Choroid plexus epithelial cell (primary cell): ENCODE data around the gene SLC38A11.
"Not testable (repeated sequence)": the region's sequence is repeated elsewhere in the genome, so short reads cannot be mapped to it uniquely, and the experiment has no call there.

ENCODE experiments used
- DNase-seq: peaks from one replicate; pipeline ENCODE4 v3.0.0-alpha.2; 2010; ENCODE audit warnings: low read depth
- H3K4me3 ChIP-seq: 2 replicates; pipeline ENCODE4 v1.5.1; 2011; ENCODE audit warnings: low read depth, mild to moderate bottlenecking, control low read depth, low read length, moderate library complexity
- CTCF ChIP-seq: conservative IDR thresholded peaks from 2 replicates; pipeline ENCODE4 v1.5.1; 2011; ENCODE audit warnings: low read depth, mild to moderate bottlenecking, control low read depth, inconsistent platforms, low read length, moderate library complexity

The SLC38A11 gene

GRCh38 chr2:164954954-164955701, at the start of gene SLC38A11:
SLC38A11 (minus strand) TSS chr2:164955525; CDS start chr2:164955247, 278 bp downstream.
- TF ChIP-seq CTCF = peak; percentile 33
- peak within 1 kb of the TSS; percentile 54 for H3K4me3 ChIP-seq
- peak; percentile 37 for DNase-seq

GRCh38 chr2:165003443-165004130, 48.3 kb upstream of the SLC38A11 start:
- no peak overlapping the region for H3K4me3 ChIP-seq
- DNase-seq = no peak
- no peak for TF ChIP-seq CTCF

- H3K4me3 ChIP-seq = no peak overlapping the region
- no peak for DNase-seq
- TF ChIP-seq CTCF = no peak
Measured at GRCh38 chr2:165002638-165003037, 47.3 kb upstream of the SLC38A11 start.

GRCh38 chr2:164994664-164995299, 39.5 kb upstream of the SLC38A11 start:
- not testable (repeated sequence) for DNase-seq

GRCh38 chr2:164993287-164994016, 38.1 kb upstream of the SLC38A11 start:
- no peak for TF ChIP-seq CTCF
- H3K4me3 ChIP-seq = no peak overlapping the region
- no peak for DNase-seq

More at GRCh38 chr2:164994664-164995299, 39.5 kb upstream of the SLC38A11 start:
- H3K4me3 ChIP-seq = not testable (repeated sequence)

GRCh38 chr2:164992818-164993217, 37.5 kb upstream of the SLC38A11 start:
- H3K4me3 ChIP-seq = no peak overlapping the region
- TF ChIP-seq CTCF = peak; percentile 54
- peak; percentile 91 for DNase-seq

- H3K4me3 ChIP-seq, DNase-seq: not testable (repeated sequence)
Measured at GRCh38 chr2:164992093-164992454, 36.7 kb upstream of the SLC38A11 start.

GRCh38 chr2:164991361-164992092, 36.2 kb upstream of the SLC38A11 start:
- not testable (repeated sequence) for H3K4me3 ChIP-seq
- DNase-seq = peak; percentile 68

GRCh38 chr2:164990953-164991352, 35.6 kb upstream of the SLC38A11 start:
- DNase-seq = peak; percentile 57
- not testable (repeated sequence) for H3K4me3 ChIP-seq

- DNase-seq, H3K4me3 ChIP-seq: not testable (repeated sequence)
Measured at GRCh38 chr2:164988805-164989204, 33.5 kb upstream of the SLC38A11 start.

- not testable (repeated sequence) for DNase-seq, H3K4me3 ChIP-seq
Measured at GRCh38 chr2:164986027-164986426, 30.7 kb upstream of the SLC38A11 start.
